Transverse colon (tissue), 4 donors: ENCODE data around the gene AOPEP.

Experiments used
- CTCF ChIP-seq, 5 experiments: fragments of 200-600 bp in 3 of 5; fragments of 450-650 bp in 2 of 5; sonication (generic) in 3 of 5; IDR thresholded peaks; 1 replicate in 2 of 5; 2 replicates in 3 of 5; pipeline ENCODE4 v1.5.1; 2016 to 2017; ENCODE audit warnings: antibody characterized with exemption in 5 of 5, inconsistent platforms in 3 of 5, mild to moderate bottlenecking in 2 of 5, moderate library complexity in 1 of 5
- EP300 ChIP-seq: sonication (generic); formaldehyde crosslinking; IDR thresholded peaks from one replicate; pipeline ENCODE4 v1.6.1; 2017; ENCODE audit warnings: antibody characterized with exemption, low read depth
- POLR2A ChIP-seq: fragments of 450-650 bp; IDR thresholded peaks from one replicate; pipeline ENCODE4 v1.6.1; 2016; ENCODE audit warnings: antibody characterized with exemption, mild to moderate bottlenecking, moderate library complexity
- POLR2AphosphoS5 ChIP-seq, 3 donors: sonication (generic); formaldehyde crosslinking; IDR thresholded peaks; one replicate each; pipeline ENCODE4 v1.6.1; 2016; ENCODE audit warnings: antibody characterized with exemption in 3 of 3

- TF ChIP-seq EP300 (no peak), POLR2A (no peak), POLR2AphosphoS5 (IDR thresholded peaks at IDR 0.05) (no peak), CTCF (IDR thresholded peaks at IDR 0.05) (no peak)
Measured at GRCh38 chr9:94846739-94847138, 120.2 kb downstream of the AOPEP start.
